Body of pancreas (tissue), 4 donors: ENCODE data around the gene GFOD1.

Source experiments
- POLR2A ChIP-seq, 3 donors: fragments of 450-650 bp; IDR thresholded peaks; one replicate each; pipeline ENCODE4 v1.6.1; 2016; ENCODE audit warnings: antibody characterized with exemption in 3 of 3, mild to moderate bottlenecking in 2 of 3
- TF ChIP-seq, protein P1 (sequence below), 7 experiments: fragments of 450-650 bp in 4 of 7; fragments of 200-600 bp in 3 of 7; sonication (generic) in 3 of 7; IDR thresholded peaks; one replicate each; pipeline ENCODE4 v1.5.1; 2016 to 2019; ENCODE audit warnings: antibody characterized with exemption in 7 of 7

DNA sequence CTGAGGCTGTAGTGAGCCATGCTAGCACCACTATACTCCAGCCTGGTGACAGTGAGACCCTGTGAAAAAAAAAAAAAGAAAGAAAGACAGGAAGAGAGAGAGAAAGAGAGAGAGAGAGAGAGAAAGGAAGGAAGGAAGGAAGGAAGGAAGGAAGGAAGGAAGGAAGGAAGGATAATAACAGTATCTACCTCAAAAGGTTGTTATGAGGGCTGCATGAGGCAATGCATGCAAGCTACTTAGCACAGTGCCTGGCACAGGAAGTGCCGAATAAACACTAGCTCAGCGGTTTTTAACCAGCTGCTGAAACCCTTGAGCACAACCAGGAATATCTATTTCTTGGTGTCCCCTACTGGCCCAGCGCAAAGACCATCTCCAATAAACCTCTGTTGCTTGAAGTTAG, 96.7 kb downstream of the GFOD1 start:
- TF ChIP-seq POLR2A (IDR thresholded peaks at IDR 0.05): no peak
- TF ChIP-seq, protein P1, sequence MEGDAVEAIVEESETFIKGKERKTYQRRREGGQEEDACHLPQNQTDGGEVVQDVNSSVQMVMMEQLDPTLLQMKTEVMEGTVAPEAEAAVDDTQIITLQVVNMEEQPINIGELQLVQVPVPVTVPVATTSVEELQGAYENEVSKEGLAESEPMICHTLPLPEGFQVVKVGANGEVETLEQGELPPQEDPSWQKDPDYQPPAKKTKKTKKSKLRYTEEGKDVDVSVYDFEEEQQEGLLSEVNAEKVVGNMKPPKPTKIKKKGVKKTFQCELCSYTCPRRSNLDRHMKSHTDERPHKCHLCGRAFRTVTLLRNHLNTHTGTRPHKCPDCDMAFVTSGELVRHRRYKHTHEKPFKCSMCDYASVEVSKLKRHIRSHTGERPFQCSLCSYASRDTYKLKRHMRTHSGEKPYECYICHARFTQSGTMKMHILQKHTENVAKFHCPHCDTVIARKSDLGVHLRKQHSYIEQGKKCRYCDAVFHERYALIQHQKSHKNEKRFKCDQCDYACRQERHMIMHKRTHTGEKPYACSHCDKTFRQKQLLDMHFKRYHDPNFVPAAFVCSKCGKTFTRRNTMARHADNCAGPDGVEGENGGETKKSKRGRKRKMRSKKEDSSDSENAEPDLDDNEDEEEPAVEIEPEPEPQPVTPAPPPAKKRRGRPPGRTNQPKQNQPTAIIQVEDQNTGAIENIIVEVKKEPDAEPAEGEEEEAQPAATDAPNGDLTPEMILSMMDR (IDR thresholded peaks at IDR 0.05): no peak
